Measurements from ENCODE around the gene MRGPRE. TPM values are rescaled to one million over a fixed set of nuclear protein-coding genes. Genes with fewer than 3 reads are reported as not detected.

MRGPRE gene
- total RNA-seq, 3 donors from 2014 or later = 1.2 TPM; not detected in 2

- no peaks in the 10 kb centered on the region for H3K36me3 ChIP-seq (ENCODE audit: low read depth)
- H3K9me3 ChIP-seq = no peaks in the 10 kb centered on the region
- H3K4me1 ChIP-seq (ENCODE audit: low read depth) = no peaks in the 10 kb centered on the region
- DNase-seq (no peak), ATAC-seq (no peak)
- TF ChIP-seq, protein P1, sequence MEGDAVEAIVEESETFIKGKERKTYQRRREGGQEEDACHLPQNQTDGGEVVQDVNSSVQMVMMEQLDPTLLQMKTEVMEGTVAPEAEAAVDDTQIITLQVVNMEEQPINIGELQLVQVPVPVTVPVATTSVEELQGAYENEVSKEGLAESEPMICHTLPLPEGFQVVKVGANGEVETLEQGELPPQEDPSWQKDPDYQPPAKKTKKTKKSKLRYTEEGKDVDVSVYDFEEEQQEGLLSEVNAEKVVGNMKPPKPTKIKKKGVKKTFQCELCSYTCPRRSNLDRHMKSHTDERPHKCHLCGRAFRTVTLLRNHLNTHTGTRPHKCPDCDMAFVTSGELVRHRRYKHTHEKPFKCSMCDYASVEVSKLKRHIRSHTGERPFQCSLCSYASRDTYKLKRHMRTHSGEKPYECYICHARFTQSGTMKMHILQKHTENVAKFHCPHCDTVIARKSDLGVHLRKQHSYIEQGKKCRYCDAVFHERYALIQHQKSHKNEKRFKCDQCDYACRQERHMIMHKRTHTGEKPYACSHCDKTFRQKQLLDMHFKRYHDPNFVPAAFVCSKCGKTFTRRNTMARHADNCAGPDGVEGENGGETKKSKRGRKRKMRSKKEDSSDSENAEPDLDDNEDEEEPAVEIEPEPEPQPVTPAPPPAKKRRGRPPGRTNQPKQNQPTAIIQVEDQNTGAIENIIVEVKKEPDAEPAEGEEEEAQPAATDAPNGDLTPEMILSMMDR (IDR thresholded peaks at IDR 0.05) = no peak
- intact Hi-C loops (cut with DNase I, micrococcal nuclease) = loop anchor here in 1 of 2 donors (10.0 kb wide), 1 partner anchor 77 kb away; no protein-coding TSS in a partner anchor
- no peak overlapping the region for H3K4me3 ChIP-seq
Observed at GRCh38 chr11:3191586-3192324, 40.5 kb downstream of the MRGPRE start.

GRCh38 chr11:3190600-3190999 lies 41.6 kb downstream of the MRGPRE start:
- TF ChIP-seq, protein P1 (IDR thresholded peaks at IDR 0.05) = no peak
- ATAC-seq (no peak), DNase-seq (no peak)
- Histone ChIP-seq H3K4me3 (no peak overlapping the region), H3K36me3 (ENCODE audit: low read depth) (no peaks in the 10 kb centered on the region), H3K9me3 (no peaks in the 10 kb centered on the region), H3K4me1 (ENCODE audit: low read depth) (no peaks in the 10 kb centered on the region)
- intact Hi-C loops (cut with DNase I, micrococcal nuclease) = loop anchor here in 1 of 2 donors (10.0 kb wide), 1 partner anchor 76 kb away; no protein-coding TSS in a partner anchor

DNA sequence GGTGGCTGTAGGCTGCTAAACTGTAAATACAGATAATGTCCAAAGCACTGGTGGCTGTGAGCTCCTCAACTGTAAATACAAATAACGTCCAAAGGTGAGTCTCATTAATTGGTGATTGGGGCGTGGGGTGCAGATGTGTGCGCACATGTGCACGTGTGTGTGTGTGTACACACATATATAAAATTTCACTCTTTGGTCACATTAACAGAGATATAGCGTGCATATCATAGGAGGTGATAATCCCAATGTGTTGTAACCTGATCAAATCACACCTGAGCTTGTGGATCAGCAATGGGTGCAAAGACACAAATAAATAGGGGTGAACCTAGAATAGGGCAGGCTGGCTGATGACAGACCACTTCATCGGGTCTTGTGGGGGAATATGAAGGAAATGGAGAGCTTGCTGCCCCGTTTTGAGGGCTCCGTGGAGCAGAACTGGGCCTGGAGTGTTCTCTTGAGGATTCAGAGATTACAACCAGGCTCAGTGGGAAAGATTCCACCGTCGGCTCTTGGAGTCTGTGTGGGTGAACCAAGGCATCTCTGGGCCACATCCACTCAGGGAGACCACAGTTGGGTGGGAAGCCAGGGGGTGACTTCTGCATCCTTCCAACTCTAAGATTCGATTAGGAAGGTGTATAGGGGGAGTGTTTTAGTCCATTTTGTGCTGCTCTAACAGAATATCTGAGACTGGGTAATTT lies 42.2 kb downstream of the MRGPRE start:
- DNase-seq (no peak), ATAC-seq (no peak)
- H3K36me3 ChIP-seq (ENCODE audit: low read depth) = no peaks in the 10 kb centered on the region
- TF ChIP-seq, protein P1 (IDR thresholded peaks at IDR 0.05) = no peak
- no peaks in the 10 kb centered on the region for H3K9me3 ChIP-seq
- no peak overlapping the region for H3K4me3 ChIP-seq
- H3K4me1 ChIP-seq (ENCODE audit: low read depth) = no peaks in the 10 kb centered on the region
- intact Hi-C loops (cut with DNase I, micrococcal nuclease) = loop anchor here in 1 of 2 donors (10.0 kb wide), 1 partner anchor 75 kb away; no protein-coding TSS in a partner anchor

GRCh38 chr11:3189196-3189843 lies 42.9 kb downstream of the MRGPRE start:
- Histone ChIP-seq H3K4me1 (ENCODE audit: low read depth) (no peaks in the 10 kb centered on the region), H3K4me3 (no peak overlapping the region), H3K9me3 (no peaks in the 10 kb centered on the region), H3K36me3 (ENCODE audit: low read depth) (no peaks in the 10 kb centered on the region)
- TF ChIP-seq, protein P1 (IDR thresholded peaks at IDR 0.05) = no peak
- no peak for ATAC-seq
- intact Hi-C loops (cut with DNase I, micrococcal nuclease) = no loop called here
- no peak for DNase-seq

GRCh38 chr11:3188496-3189195 lies 43.6 kb downstream of the MRGPRE start:
- Histone ChIP-seq H3K4me3 (no peak overlapping the region), H3K9me3 (no peaks in the 10 kb centered on the region), H3K36me3 (ENCODE audit: low read depth) (no peaks in the 10 kb centered on the region), H3K4me1 (ENCODE audit: low read depth) (no peaks in the 10 kb centered on the region)
- DNase-seq (no peak), ATAC-seq (no peak)
- intact Hi-C loops (cut with DNase I, micrococcal nuclease) = no loop called here
- TF ChIP-seq, protein P1 (IDR thresholded peaks at IDR 0.05) = no peak
